Suppressor macrophage treated with lipopolysaccharide for 1 hour (primary cell): ENCODE measurements around the gene FBXL14.

Experiments
- DNase-seq, 3 donors: peaks; one replicate each; pipeline ENCODE4 v3.0.0-alpha.2; 2020 to 2022

The FBXL14 gene

DNA sequence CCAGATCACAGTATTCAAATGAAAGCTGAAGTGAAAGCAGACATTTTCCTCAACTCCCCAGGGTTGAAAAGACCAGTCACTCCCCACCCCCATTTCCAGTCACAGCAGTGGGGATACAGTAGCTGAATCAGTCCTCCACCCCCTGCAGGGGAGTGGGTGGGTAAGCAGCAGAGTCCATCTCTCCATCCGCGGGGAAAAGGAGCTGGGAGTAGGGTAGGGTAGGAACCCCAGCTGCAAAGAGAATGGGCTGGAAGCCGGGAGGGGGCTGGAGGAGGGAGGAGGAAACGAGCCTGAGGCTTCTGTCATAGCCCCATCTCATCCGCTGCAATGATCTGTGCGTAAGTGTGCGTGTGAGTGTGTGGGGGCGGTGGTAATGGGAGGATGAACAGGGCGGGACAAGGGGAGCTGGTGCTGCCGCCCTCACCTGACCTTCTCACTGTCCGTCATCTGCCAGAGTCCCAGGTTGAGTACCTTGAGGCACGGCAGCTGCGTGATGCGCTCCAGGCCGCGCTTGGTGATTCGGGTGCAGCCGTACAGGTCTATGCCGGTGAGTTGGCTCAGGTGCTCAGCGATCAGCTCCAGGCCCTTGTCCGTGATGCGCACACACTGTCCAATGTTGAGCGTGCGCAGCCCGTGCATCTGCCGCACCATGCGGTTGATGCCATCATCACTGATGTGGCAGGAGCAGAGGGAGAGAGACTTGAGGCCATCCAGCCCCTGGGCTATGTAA lies 1.8 kb downstream of the FBXL14 start:
- peak; percentile 60 to 67 (median 64) for DNase-seq

DNA sequence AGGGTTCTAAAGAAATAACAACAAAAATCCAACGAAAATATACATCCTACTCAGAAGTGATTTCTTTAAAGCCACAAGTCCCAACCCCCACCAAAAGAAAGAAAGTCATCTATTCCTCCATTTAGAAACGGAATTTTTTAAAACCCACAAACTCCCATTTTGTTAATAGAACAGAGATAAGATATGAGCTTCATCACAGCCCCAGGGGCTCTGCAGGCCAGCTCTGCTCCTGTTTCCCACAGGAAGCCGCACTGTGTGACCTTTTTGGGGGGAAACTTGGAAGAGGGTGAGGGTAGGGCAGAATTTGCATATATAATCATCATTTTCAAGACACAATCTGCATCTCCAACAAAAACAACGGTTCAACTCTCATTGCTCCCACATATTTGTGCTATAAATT lies 2.8 kb downstream of the FBXL14 start:
- no peak for DNase-seq

GRCh38 chr12:1591034-1591433 lies 3.3 kb downstream of the FBXL14 start:
- no peak for DNase-seq

GRCh38 chr12:1590221-1590979 lies 4.0 kb downstream of the FBXL14 start:
- no peak for DNase-seq

DNA sequence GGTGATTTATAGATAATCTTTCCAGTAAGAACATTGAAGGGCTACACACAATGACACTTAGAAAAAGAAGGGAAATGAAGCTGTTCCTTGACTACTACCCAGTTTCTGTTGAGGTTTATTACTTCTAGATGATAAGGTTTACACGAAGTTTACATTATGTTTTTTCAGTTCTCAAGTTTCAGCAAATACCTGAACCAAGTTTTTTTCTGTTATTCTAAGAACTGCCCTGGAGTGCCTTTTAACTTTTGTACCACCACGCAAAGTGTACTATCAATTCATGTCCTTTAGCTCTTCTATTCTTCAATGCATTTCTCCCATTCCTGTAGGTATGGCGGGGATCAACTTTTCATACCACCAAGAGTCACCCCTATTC lies 5.8 kb downstream of the FBXL14 start:
- no peak for DNase-seq

DNA sequence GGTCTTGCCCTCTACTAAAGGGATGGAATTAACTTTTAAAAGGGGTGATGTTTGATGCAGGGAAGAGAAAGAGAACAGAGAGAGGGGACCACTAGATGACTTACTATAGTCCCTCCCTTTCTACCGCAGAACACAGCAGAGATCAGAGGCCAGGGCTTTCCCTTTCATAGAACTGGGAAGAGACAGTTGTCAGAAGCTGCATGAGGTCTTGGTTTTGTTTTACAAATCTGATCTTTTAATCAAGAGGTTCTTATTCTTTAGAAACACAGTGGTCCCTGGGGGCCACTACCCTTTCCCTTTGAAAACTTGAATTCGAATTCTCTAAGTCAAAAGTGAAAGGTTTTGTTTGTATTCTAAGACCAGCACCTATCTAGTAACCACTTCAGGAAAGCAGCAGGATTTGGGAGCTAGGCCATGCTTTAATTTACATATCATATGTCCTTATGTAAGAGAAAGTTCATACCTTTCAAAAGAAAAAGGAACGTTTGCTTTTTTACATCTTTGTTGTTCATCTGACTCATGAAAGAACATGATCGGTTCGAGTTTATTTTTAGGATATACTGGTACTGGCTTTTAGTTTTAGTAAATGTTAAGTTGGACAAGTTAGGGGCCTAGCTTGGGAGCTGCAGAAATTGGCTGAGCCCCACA lies 6.3 kb downstream of the FBXL14 start:
- no peak for DNase-seq

DNA sequence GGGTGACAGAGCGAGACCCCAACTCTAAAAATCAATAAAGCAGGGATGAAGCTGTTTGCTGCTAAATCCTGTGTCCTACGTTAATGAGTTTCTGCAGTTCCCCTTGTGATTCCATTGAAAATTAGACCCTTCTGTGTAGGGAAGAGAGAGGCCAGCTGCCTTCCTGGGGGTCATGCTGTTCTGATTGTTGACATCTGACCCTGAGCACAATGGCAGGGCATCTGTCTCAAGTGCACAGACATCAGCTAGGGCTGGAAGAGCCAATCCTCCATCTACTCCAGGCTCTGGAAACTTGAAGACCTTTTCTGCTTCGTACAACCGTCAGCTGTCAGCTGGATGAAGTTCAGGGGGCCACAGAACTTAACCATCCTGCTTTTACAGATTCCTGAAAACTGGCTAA lies 10.1 kb downstream of the FBXL14 start:
- no peak for DNase-seq

DNA sequence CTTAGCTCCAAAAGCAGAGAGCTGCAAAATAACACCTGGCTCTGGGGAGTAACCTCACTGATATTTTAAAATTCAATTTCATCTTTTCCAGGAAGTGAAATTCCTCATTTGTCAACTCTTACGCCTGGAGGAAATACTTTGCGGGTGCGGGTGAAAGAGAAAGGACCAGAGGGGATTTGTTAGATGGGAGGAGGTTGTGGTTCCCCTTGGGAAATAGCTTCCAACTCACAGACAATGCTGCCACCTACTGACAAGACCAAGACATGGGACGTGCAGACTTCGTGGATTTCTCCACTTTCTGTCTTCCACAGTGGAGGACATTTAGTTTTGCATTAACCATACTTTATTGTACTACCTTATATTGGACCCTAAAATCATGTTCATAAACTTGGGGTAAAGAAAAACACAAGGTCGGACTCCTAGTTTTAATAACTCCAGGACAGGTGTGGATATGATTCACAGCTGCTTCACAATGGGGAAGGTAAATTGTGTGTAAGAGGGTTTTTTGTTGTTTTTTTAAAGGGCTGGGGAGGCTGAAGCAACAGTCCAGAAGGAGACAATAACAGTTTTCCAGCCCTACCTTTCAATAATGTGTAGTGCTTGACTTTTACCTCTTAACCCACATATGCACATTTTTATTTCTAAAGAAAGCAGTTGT lies 10.8 kb downstream of the FBXL14 start:
- DNase-seq: peak; percentile 89 to 94 (median 91)

DNA sequence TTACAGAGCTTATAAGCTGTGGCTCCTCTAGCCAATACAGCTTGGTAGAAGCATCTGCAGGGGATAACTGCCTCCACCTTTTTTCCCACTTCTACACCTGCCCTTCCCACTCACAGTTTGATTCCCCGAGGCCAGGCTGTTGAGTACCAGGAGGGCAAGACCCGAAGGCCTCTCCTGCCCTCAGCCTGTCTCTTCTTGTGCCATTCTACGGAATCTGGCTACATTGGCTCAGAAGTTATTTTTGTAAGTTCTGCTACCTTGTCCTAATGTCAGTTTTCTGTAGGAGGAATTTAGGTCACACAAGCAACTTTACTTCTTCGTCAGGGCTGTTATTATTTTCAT lies 11.7 kb downstream of the FBXL14 start:
- DNase-seq: no peak

- DNase-seq: no peak
These were observed 12.2 kb downstream of the FBXL14 start for GRCh38 chr12:1581973-1582708.

DNA sequence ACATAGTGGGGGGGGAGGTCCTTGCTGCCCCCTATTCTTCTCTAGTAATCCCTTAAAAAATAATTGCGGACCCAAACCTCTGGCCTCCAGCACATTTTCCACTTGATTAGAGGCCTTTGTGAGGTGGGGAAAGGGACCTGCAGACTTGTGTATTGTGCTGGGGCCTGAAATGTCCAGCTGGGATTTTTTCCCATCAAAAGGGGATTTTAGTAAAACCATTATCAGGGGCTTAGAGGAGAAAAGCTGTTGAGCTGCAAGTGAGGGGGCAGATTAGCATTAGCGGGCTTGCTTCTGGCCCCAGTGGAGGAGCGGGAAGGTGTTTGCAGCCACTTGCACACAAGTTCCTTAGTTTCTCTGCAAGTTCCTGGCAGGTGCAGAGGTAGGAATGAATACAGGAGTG lies 13.9 kb downstream of the FBXL14 start:
- no peak for DNase-seq

GRCh38 chr12:1579651-1580435 lies 14.5 kb downstream of the FBXL14 start:
- DNase-seq: no peak

DNA sequence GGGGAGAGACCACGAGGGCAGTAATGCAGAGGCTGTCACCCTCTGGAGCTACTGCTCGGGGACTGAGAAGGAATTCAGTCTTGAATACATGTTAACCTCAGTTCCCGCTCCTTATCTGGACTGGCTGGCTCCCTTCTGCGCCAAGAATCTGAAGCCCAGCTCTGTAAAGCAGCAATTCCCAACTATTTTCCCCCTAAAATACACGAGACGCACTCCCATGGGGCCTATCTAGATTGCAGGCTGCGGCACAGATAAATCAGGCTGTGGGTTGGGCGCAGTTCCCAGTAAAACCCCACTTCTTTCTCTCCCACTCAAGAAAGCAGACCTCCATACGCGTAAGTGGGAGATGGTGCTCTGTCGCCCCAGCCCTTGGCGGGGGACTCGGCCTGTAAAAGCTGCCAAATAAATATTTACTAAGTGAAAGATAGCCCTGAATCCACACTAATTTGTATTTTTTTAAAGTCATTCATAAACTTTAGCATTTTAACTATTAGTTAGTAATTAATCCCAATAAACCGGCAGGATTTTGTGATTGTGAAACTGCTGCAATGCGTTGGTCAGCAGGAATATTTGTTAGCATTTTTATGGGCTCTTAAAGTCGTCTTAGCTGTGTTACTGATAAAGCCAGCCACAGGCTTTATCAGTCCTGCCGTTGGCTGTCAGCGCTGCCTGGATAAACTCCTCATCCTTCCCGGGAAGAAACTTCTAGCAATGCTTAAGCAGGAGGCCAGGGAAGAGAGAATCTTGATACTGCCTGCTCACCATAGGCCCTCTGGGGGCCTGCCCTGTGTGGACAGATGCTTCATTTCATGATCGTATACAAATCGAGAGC lies 17.8 kb downstream of the FBXL14 start:
- no peak for DNase-seq

DNA sequence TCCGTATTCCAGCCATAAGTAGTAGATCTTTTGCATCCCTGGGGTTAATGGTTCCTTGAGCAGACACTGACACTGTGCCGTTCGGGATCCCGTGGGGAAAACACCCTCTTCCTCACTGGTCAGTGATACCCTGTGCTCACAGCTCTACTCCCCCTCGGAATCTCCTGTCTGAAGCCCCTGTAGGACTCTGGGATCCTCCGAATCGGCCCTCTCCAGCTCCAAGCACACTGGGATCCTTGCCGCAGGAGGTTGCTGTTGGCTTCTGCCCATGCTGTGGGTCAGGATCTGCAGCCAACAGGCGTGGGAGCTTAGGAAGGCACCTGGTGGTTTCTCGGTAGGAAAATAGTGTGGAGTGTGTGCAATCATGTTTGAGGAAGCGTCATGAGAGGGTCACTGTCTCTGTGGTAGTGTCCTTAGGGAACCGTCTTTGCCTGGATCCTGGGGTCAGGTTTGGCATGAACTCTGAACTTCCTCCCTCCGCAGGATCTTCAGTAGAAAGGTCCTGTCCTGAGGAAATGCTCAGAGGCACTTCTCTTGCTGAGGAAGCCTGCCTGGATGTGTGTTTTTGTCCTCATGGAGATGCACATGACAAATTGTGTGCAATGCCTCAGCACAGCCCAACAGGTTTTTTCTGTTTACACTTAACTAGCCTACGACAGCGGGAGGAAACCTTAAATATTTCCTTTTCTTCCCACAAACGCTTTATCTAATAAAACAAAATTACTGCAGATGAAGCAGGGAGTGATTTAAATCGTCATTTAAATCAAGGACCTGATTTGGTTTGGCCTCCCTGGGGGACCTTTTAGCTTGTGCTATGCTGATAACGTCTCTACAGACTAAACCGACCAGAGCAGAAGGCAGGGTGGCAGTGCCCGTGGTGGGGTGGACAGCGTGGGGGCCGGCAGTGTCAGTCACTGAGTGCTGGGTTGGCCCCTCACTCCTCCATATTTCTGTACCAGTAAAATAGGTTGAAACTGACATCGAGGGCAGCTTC lies 18.7 kb downstream of the FBXL14 start:
- DNase-seq: peak in 2 of 3 donors; percentile 18 to 23

DNA sequence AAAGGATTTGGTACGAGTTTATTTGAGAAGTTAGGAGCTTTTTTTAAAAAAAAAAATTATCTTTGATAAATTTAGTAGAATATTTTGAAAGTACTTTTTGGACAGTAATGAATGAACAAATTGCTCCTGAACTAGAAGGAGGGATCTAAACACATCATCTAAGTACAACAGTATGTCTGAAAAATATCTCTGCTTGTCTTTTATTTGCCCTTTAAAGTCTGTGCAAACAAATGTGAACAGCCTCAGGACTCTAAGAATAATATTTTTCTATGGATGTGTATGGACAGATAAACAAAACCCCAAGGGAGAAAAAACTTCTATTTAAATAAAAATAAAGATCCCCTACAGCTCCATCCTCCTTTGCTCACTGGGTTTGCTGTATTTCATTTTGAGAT lies 19.5 kb downstream of the FBXL14 start:
- no peak for DNase-seq

DNA sequence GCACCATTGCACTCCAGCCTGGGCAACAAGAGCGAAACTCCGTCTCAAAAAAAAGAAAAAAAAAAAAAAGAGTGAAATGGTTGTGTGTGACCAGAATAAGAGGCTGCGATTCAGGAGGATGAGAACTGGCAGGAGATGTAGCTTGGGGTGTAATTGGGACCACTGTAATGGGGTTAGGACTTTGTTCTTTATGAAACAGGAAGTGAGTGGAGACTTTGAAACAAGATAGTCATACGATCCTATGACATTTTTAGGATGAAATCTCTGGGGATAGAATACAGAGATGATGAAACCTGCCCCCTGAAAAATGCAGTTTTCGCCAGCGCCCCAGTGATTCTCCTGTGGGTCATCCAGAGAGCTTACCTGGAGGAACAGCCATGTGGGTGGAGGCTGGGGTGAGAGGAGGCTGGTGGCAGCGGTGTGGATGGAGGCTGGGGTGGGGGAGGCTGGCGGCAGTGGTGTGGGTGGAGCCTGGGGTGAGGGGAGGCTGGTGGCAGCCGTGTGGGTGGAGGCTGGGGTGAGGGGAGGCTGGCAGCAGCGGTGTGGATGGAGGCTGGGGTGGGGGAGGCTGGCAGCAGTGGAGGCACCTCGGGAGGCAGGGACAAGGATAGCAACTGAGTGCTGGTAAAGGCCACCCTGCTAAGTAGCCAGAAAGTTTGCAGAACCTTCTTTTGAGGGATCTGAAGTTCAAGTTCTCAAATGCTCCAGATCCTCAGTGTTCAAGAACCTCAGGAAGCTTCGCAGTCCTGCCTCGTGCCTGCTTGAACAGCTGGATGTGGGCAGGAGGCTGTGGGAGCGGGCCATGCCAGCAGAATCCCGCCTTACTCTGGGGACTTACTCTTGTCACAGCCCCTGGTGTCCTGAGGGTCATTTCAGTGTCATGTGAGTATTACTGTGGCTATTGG lies 20.2 kb downstream of the FBXL14 start:
- DNase-seq: no peak

DNA sequence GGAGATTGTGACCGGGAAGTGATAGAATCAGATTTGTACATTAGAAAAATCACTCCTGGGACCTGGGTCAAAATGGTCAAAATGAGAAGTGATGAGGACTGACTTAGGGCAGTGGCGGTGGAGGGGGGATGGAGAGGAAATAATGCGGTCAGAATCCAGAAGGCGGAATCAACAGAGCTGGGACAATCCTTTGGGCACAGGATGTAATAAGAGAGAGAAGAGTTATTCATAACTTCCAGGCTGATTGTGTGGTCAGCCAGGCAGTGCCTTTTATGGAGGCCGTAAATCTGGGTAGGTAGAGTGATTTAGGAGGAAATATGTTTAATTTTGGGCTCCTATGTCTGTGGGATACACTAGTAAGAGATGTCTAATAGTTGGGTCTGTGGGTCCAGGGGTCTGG lies 21.6 kb downstream of the FBXL14 start:
- DNase-seq: no peak

- DNase-seq: no peak
These were observed 26.5 kb downstream of the FBXL14 start for GRCh38 chr12:1567852-1568251.
